ENCODE data around the gene DNAJC7. TPM values are rescaled to one million over a fixed set of nuclear protein-coding genes. Genes with fewer than 3 reads are reported as not detected.

The DNAJC7 gene
- total RNA-seq, 3 donors from 2014 or later, result 69.7 to 73.7 (median 70.4) TPM

DNA sequence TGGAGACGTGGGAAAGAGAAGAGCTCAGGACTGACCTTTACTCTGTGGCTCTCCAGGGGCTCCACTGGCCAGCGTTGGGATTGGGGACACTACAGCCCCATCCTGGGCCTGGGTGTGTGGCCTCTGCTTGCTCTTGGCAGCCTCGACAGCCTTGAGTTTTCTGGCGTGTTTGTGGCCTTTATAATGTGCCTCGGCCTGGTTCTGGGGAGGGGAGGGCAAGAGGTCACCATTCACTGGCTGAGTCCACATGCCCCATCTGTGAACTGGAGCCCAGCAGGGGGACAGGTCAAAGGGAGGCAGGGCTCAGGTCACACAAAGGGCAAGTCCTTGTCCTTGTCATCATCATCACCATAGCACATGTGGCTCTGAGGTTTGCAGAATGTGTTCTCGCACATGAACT, 14.3 kb upstream of the DNAJC7 start:
- no peak for TF ChIP-seq POLR2AphosphoS5 (IDR thresholded peaks at IDR 0.05)
- TF ChIP-seq, protein P1, sequence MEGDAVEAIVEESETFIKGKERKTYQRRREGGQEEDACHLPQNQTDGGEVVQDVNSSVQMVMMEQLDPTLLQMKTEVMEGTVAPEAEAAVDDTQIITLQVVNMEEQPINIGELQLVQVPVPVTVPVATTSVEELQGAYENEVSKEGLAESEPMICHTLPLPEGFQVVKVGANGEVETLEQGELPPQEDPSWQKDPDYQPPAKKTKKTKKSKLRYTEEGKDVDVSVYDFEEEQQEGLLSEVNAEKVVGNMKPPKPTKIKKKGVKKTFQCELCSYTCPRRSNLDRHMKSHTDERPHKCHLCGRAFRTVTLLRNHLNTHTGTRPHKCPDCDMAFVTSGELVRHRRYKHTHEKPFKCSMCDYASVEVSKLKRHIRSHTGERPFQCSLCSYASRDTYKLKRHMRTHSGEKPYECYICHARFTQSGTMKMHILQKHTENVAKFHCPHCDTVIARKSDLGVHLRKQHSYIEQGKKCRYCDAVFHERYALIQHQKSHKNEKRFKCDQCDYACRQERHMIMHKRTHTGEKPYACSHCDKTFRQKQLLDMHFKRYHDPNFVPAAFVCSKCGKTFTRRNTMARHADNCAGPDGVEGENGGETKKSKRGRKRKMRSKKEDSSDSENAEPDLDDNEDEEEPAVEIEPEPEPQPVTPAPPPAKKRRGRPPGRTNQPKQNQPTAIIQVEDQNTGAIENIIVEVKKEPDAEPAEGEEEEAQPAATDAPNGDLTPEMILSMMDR (IDR thresholded peaks at IDR 0.05), result no peak
- TF ChIP-seq POLR2A (IDR thresholded peaks at IDR 0.05), result no peak

GRCh38 chr17:42028791-42029127, 11.5 kb upstream of the DNAJC7 start:
- Histone ChIP-seq H3K27me3 (no peaks in the 10 kb centered on the region), H3K9me3 (no peaks in the 10 kb centered on the region), H3K36me3 (no peaks in the 10 kb centered on the region), H3K4me1 (peaks cover 3 to 7% of the 10 kb centered on the region in 2 donors), H3K27ac (no peak overlapping the region), H3K4me3 (no peak overlapping the region)
- no peak for DNase-seq (ENCODE audit: low spot score in 2 of 2)
- intact Hi-C loops (cut with DNase I; ENCODE audit: low total_unique reads), result loop anchor here (5.0 to 10.0 kb wide), 2 partner anchors 64 to 84 kb away; partner anchors contain the start of genes CNP and DHX58
- no peak for TF ChIP-seq POLR2AphosphoS5 (IDR thresholded peaks at IDR 0.05)
- no peak for TF ChIP-seq POLR2A (IDR thresholded peaks at IDR 0.05)
- TF ChIP-seq, protein P1 (IDR thresholded peaks at IDR 0.05), result no peak

More for the DNA sequence above, 14.3 kb upstream of the DNAJC7 start:
- no peaks in the 10 kb centered on the region for H3K9me3 ChIP-seq
- no peaks in the 10 kb centered on the region for H3K4me1 ChIP-seq
- intact Hi-C loops (cut with DNase I; ENCODE audit: low total_unique reads), result no loop called here
- H3K36me3 ChIP-seq, result no peaks in the 10 kb centered on the region
- H3K4me3 ChIP-seq, result no peak overlapping the region
- H3K27ac ChIP-seq, result no peak overlapping the region
- no peak for DNase-seq (ENCODE audit: low spot score in 2 of 2)
- H3K27me3 ChIP-seq, result no peaks in the 10 kb centered on the region

GRCh38 chr17:42027961-42028790, 10.9 kb upstream of the DNAJC7 start:
- Histone ChIP-seq H3K27ac (no peak overlapping the region), H3K4me1 (peaks cover 3 to 7% of the 10 kb centered on the region in 2 donors), H3K4me3 (no peak overlapping the region), H3K27me3 (no peaks in the 10 kb centered on the region), H3K36me3 (no peaks in the 10 kb centered on the region), H3K9me3 (no peaks in the 10 kb centered on the region)
- TF ChIP-seq, protein P1 (IDR thresholded peaks at IDR 0.05), result no peak
- intact Hi-C loops (cut with DNase I; ENCODE audit: low total_unique reads), result loop anchor here (5.0 to 10.0 kb wide), 2 partner anchors 63 to 84 kb away; partner anchors contain the start of genes CNP and DHX58
- DNase-seq (ENCODE audit: low spot score in 2 of 2), result no peak

DNA sequence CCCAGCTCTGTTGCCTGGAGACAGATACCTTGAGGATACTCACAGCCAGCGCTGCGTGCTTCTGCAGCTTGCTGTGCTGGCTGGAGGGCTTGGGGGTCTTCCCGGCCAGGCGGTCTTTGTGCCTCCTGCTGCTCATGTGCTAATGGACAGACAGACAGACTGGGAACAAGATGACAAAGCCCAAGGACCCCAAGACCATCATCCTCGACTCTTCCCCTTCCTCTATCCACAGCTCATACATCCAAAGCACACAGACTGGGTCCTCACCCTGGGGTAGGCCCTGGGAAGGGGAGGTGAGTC, 10.3 kb upstream of the DNAJC7 start:
- Histone ChIP-seq H3K36me3 (no peaks in the 10 kb centered on the region), H3K27me3 (no peaks in the 10 kb centered on the region), H3K4me3 (no peak overlapping the region), H3K27ac (no peak overlapping the region), H3K4me1 (peaks cover 3 to 7% of the 10 kb centered on the region in 2 donors), H3K9me3 (no peaks in the 10 kb centered on the region)
- TF ChIP-seq POLR2A (IDR thresholded peaks at IDR 0.05), result no peak
- no peak for TF ChIP-seq POLR2AphosphoS5 (IDR thresholded peaks at IDR 0.05)
- TF ChIP-seq, protein P1 (IDR thresholded peaks at IDR 0.05), result no peak
- intact Hi-C loops (cut with DNase I; ENCODE audit: low total_unique reads), result loop anchor here (5.0 to 10.0 kb wide), 2 partner anchors 63 to 85 kb away; partner anchors contain the start of genes CNP and DHX58
- no peak for DNase-seq (ENCODE audit: low spot score in 2 of 2)

- no peak for TF ChIP-seq POLR2A (IDR thresholded peaks at IDR 0.05)
- no peak for TF ChIP-seq POLR2AphosphoS5 (IDR thresholded peaks at IDR 0.05)
- TF ChIP-seq, protein P1 (IDR thresholded peaks at IDR 0.05), result no peak
- Histone ChIP-seq H3K9me3 (no peaks in the 10 kb centered on the region), H3K27me3 (no peaks in the 10 kb centered on the region), H3K36me3 (no peaks in the 10 kb centered on the region), H3K27ac (no peak overlapping the region), H3K4me3 (no peak overlapping the region), H3K4me1 (peaks cover 3 to 7% of the 10 kb centered on the region in 2 donors)
- intact Hi-C loops (cut with DNase I; ENCODE audit: low total_unique reads), result loop anchor here (5.0 to 10.0 kb wide), 2 partner anchors 62 to 85 kb away; partner anchors contain the start of genes CNP and DHX58
- DNase-seq (ENCODE audit: low spot score in 2 of 2), result no peak
Observed at GRCh38 chr17:42026857-42027589, 9.8 kb upstream of the DNAJC7 start.
